ENCODE measurements around the gene DST. TPM values are rescaled to one million over a fixed set of nuclear protein-coding genes. Genes with fewer than 3 reads are reported as not detected.

DST gene
- total and polyA plus RNA-seq, 2 of the 4 experiments (the other 2 are of a cell fraction), result 97.7 to 452 TPM

- intact Hi-C loops (cut with micrococcal nuclease) (loop anchor here (5.0 kb wide), 2 partner anchors 153 to 332 kb away; no protein-coding TSS in a partner anchor), dilution Hi-C loops (cut with HindIII; ENCODE audit: low sequenced_read_pairs, unreplicated experiment) (no loop called here)
- no TSS peak for BruUV-seq (replicated peaks)
Measured at GRCh38 chr6:56689663-56690062, 47.0 kb upstream of the DST start.

More at GRCh38 chr6:56689663-56690062, 47.0 kb upstream of the DST start:
- Histone ChIP-seq H2BK20ac (ENCODE audit: low read depth, low read length) (peak overlapping the region; percentile 58), H3K4me3 (ENCODE audit: insufficient read depth, low read depth, low read length) (no peak overlapping the region), H3K18ac (ENCODE audit: low read depth, low read length) (peak overlapping the region; percentile 52), H2BK15ac (ENCODE audit: low read depth, low read length) (0 out of 3 replicates have a peak overlapping the region, but pooled peaks have one; percentile 50), H3K36me3 (ENCODE audit: control insufficient read depth, insufficient read depth, low read length) (peaks cover 4% of the 10 kb centered on the region), H3K9me1 (ENCODE audit: insufficient read depth, low read length) (peaks cover 3% of the 10 kb centered on the region), H3K23ac (ENCODE audit: low read depth, low read length) (peak overlapping the region; percentile 85), H4K5ac (ENCODE audit: low read depth, low read length) (peak overlapping the region; percentile 51; the same call in 1 of the 2 replicates), H2AFZ (replicated peaks; ENCODE audit: low read length, poor library complexity) (no peak overlapping the region), H2AK5ac (ENCODE audit: low read depth, low read length) (peak overlapping the region; percentile 67; the same call in 1 of the 2 replicates), H3K4me2 (ENCODE audit: low read depth, low read length) (peak overlapping the region; percentile 83), H3K56ac (ENCODE audit: extremely low read depth, insufficient read depth, low read length) (no peak overlapping the region; the same call in 1 of the 2 replicates), H4K91ac (ENCODE audit: insufficient read depth, low read depth, low read length) (peak overlapping the region; percentile 27; the same call in 1 of the 2 replicates), H3K14ac (replicated peaks; ENCODE audit: low read depth, low read length) (peak overlapping the region; percentile 71; the same call in 1 of the 2 replicates), H3K27ac (ENCODE audit: insufficient read depth, low read length) (peak overlapping the region; percentile 56; the same call in 1 of the 2 replicates), H3K9ac (ENCODE audit: low read depth, low read length) (no peak overlapping the region), H2BK5ac (ENCODE audit: low read depth, low read length, poor library complexity, severe bottlenecking) (peak overlapping the region; percentile 91), H3K27me3 (ENCODE audit: control insufficient read depth, insufficient read depth, low read length) (no peaks in the 10 kb centered on the region), H3K4me1 (ENCODE audit: control insufficient read depth, insufficient read depth, low read length) (peaks cover 9% of the 10 kb centered on the region), H2AK9ac (replicated peaks; ENCODE audit: low read depth, low read length, poor library complexity) (no peak overlapping the region), H2BK120ac (ENCODE audit: low read depth, low read length) (peak overlapping the region; percentile 86), H3K4ac (ENCODE audit: low read depth, low read length) (peak overlapping the region; percentile 70; the same call in 1 of the 2 replicates), H4K20me1 (ENCODE audit: insufficient read depth, low read length) (peaks cover under 1% of the 10 kb centered on the region; the same call in 1 of the 2 replicates), H3K79me1 (ENCODE audit: low read depth in 1 of 2, low read length in 2 of 2) (peaks cover 11 to 47% of the 10 kb centered on the region in 2 experiments), H3K9me3 (ENCODE audit: control insufficient read depth, insufficient read depth, low read length) (no peaks in the 10 kb centered on the region), H4K8ac (ENCODE audit: low read depth in 2 of 2, low read length in 2 of 2) (peak overlapping the region in 1 of 2 experiments; percentile 57; a peak in 3 of 4 replicates)
- ATAC-seq (ENCODE audit: low read depth), result no peak
- DNase-seq, result no peak
- ChIA-PET POLR2A (ENCODE audit: unreplicated experiment) (no interaction called here), CTCF (interaction anchor here (1.2 kb wide), 1 partner anchor 8 kb away, joined by 3 read pairs; no protein-coding TSS in a partner anchor)
- TF ChIP-seq BHLHE40 (IDR thresholded peaks at IDR 0.05; ENCODE audit: low read depth, low read length) (no peak), SMC3 (IDR thresholded peaks at IDR 0.05; ENCODE audit: low read depth, low read length) (no peak), CEBPB (IDR thresholded peaks at IDR 0.05; ENCODE audit: low read depth, low read length) (no peak), RCOR1 (IDR thresholded peaks at IDR 0.05; ENCODE audit: insufficient replicate concordance, low read length) (no peak), CHD1 (IDR thresholded peaks at IDR 0.05; ENCODE audit: low read depth, low read length) (no peak), MAZ (IDR thresholded peaks at IDR 0.05; ENCODE audit: borderline replicate concordance, low read depth, low read length) (no peak), MAFK (IDR thresholded peaks at IDR 0.05; ENCODE audit: low read depth, low read length) (no peak)
- in situ Hi-C loops (cut with MboI; ENCODE audit: low sequenced_read_pairs), result loop anchor here (10.0 kb wide), 1 partner anchor 155 kb away; no protein-coding TSS in a partner anchor
- WGBS, 2 experiments (ENCODE audit: extremely low coverage in 2 of 2, insufficient read length in 1 of 2), result no CpG with 5 or more reads among the region's 1 CpG
